Esophagus squamous epithelium (tissue), 5 donors: ENCODE measurements around the gene TRIM29. TPM values are rescaled to one million over a fixed set of nuclear protein-coding genes. Genes with fewer than 3 reads are reported as not detected.
A peak's percentile ranks its signal among the peaks of the same experiment; 100 is the strongest.

ENCODE experiments used
- DNase-seq: peaks from one replicate; lab custom pipeline; 2025; lab: John Stamatoyannopoulos, UW
- H3K27ac ChIP-seq, 4 donors: fragments of 200-600 bp; sonication (generic); one replicate each; pipeline ENCODE4 v1.5.1; 2016 to 2019; ENCODE audit warnings: mild to moderate bottlenecking in 1 of 4
- H3K27me3 ChIP-seq, 4 donors: fragments of 200-600 bp; sonication (generic); 1 replicate in 3 of 4; 2 replicates in 1 of 4; pipeline versions ENCODE4 v1.5.1 to v1.6.0; 2017 to 2021; ENCODE audit warnings: antibody characterized with exemption in 1 of 4
- H3K36me3 ChIP-seq, 3 donors: fragments of 200-600 bp; sonication (generic); one replicate each; pipeline ENCODE4 v1.5.1; 2016 to 2019
- H3K4me1 ChIP-seq, 3 donors: fragments of 200-600 bp; sonication (generic); one replicate each; pipeline ENCODE4 v1.5.1; 2017 to 2019
- H3K4me3 ChIP-seq, 4 donors: fragments of 200-600 bp; sonication (generic); 1 replicate in 3 of 4; 2 replicates in 1 of 4; pipeline ENCODE4 v1.5.1; 2016 to 2019; ENCODE audit warnings: mild to moderate bottlenecking in 2 of 4, moderate library complexity in 1 of 4
- H3K9me3 ChIP-seq, 3 donors: fragments of 200-600 bp; sonication (generic); one replicate each; pipeline ENCODE4 v1.5.1; 2016 to 2019
- POLR2A ChIP-seq, 4 donors: fragments of 450-650 bp; IDR thresholded peaks; one replicate each; pipeline ENCODE4 v1.6.1; 2017; ENCODE audit warnings: antibody characterized with exemption in 4 of 4, mild to moderate bottlenecking in 4 of 4, moderate library complexity in 3 of 4
- WGBS, 2 donors: methylation state at CpG; one replicate each; pipeline ENCODE4 v1.1.5; 2018; 5-methylcytosine and 5-hydroxymethylcytosine counted together
- intact Hi-C: fragments of 100-400 bp; cut with DNase I; formaldehyde crosslinking; loops from one replicate; pipeline ENCODE4 v1.15.0; 2022
- total RNA-seq, 4 donors: library from RNA; depleted of rRNA; stranded (reverse); fragments of >200 nt; gene quantifications; one replicate each; pipeline ENCODE4 v1.1.0, GENCODE V29; 2016
- TF ChIP-seq, protein P1 (sequence below), 6 experiments: fragments of 450-650 bp in 4 of 6; fragments of 200-600 bp in 2 of 6; sonication (generic) in 2 of 6; IDR thresholded peaks; one replicate each; pipeline ENCODE4 v1.5.1; 2016 to 2019; ENCODE audit warnings: antibody characterized with exemption in 6 of 6, mild to moderate bottlenecking in 4 of 6, moderate library complexity in 4 of 6
- donor health status: DM: yes; HTN: yes; CAD: no.

Gene TRIM29
- total RNA-seq, 4 donors from 2014 or later = 691 to 1,472 (median 816) TPM

DNA sequence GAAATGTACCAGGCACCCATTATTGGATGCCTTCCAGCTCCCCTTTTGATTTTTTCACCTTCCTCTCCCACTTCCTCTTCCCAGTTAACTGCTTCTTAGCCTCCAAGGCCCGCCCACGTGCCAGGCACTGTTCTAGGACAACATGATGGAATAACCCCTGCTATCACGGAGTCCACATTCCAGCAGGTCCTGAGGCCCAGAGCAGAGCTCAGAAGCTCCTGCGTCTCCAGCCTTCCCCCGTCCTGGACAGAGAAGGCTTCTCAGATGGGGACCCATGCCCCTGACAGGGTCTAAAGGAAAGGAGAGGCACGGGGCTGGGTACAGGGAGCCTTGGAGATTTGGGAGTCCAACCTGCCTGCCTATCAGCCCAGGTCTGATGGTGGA is 29.1 kb downstream of the TRIM29 start:
- intact Hi-C loops = loop anchor here (10.0 kb wide), 3 partner anchors 364 to 624 kb away; no protein-coding TSS in a partner anchor
- peaks cover 0 to 28% (median 0%) of the 10 kb centered on the region in 4 donors for H3K27me3 ChIP-seq
- no peak for TF ChIP-seq POLR2A (IDR thresholded peaks at IDR 0.05)
- TF ChIP-seq, protein P1, sequence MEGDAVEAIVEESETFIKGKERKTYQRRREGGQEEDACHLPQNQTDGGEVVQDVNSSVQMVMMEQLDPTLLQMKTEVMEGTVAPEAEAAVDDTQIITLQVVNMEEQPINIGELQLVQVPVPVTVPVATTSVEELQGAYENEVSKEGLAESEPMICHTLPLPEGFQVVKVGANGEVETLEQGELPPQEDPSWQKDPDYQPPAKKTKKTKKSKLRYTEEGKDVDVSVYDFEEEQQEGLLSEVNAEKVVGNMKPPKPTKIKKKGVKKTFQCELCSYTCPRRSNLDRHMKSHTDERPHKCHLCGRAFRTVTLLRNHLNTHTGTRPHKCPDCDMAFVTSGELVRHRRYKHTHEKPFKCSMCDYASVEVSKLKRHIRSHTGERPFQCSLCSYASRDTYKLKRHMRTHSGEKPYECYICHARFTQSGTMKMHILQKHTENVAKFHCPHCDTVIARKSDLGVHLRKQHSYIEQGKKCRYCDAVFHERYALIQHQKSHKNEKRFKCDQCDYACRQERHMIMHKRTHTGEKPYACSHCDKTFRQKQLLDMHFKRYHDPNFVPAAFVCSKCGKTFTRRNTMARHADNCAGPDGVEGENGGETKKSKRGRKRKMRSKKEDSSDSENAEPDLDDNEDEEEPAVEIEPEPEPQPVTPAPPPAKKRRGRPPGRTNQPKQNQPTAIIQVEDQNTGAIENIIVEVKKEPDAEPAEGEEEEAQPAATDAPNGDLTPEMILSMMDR (IDR thresholded peaks at IDR 0.05) = no peak
- WGBS, 2 donors = 22 to 56% methylated on average over 5 to 6 of the region's 6 CpGs
- DNase-seq = no peak
- no peak overlapping the region for H3K4me3 ChIP-seq
- no peaks in the 10 kb centered on the region for H3K9me3 ChIP-seq
- peak overlapping the region; percentile 5 to 48 (median 32) for H3K27ac ChIP-seq
- H3K4me1 ChIP-seq = peaks cover 0 to 14% (median 0%) of the 10 kb centered on the region in 3 donors
- peaks cover 0 to 36% (median 9%) of the 10 kb centered on the region in 3 donors for H3K36me3 ChIP-seq

DNA sequence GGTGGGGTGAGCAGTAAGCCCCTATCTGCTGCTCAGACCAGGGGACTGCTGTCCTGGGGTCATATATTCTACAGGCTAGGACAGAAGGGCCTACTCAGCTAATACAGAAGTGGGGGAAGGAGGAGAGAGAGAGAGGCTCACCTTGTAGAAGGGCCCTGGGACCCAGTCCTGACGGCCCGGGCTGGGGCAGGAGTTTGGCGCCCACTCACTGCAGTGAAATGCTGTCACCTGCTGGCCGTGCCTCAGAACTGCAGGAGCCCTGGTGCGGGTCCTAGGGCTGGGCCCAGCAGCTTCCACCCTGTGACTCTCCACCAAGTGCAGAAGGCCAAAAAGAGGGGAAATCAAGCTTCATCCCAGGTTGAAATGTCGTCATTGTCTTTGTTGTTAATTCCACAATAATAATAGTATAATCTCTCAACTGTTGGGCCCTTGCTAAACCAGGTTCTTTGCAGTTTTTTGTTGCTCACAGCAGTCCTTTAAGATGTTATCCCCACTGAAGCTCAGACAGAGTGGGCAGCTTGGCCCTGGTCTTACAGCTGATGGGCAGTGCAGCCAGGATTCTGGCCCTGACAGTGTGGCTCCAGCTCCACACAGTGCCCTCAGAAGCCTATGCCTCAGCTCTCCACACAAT is 29.6 kb downstream of the TRIM29 start:
- 0 to 4% methylated on average over 4 to 6 of the region's 6 CpGs for WGBS, 2 donors
- Histone ChIP-seq H3K36me3 (peaks cover 0 to 30% (median 9%) of the 10 kb centered on the region in 3 donors), H3K4me3 (no peak overlapping the region), H3K27me3 (peaks cover 0 to 28% (median 0%) of the 10 kb centered on the region in 4 donors), H3K9me3 (no peaks in the 10 kb centered on the region), H3K27ac (peak overlapping the region; percentile 5 to 48 (median 32)), H3K4me1 (peaks cover 0 to 14% (median 0%) of the 10 kb centered on the region in 3 donors)
- no peak for DNase-seq
- intact Hi-C loops = loop anchor here (10.0 kb wide), 3 partner anchors 363 to 623 kb away; no protein-coding TSS in a partner anchor
- TF ChIP-seq, protein P1 (IDR thresholded peaks at IDR 0.05) = peak; percentile 96 to 99 (median 99)
- TF ChIP-seq POLR2A (IDR thresholded peaks at IDR 0.05) = no peak

DNA sequence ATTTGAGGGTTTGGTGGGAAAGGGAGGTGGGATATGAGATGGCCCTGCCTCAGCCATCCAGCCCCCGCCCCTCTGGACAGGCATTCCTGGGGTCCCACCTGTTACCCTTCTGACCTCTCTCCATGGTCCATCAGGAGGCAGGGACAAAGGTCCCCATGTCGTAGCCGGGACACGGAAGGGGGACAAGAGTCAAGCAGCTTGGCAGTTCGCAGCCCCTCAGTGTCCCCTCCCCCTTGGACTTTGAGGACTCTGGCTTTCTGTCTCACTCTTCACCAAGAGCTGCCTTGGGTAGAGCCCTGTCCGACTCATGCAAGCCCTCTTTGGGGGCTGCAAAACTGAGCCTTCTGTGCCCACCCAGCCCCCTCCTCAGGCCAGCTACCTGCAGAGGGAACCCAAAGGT is 30.2 kb downstream of the TRIM29 start:
- peaks cover 0 to 14% (median 0%) of the 10 kb centered on the region in 3 donors for H3K4me1 ChIP-seq
- DNase-seq = no peak
- H3K9me3 ChIP-seq = no peaks in the 10 kb centered on the region
- TF ChIP-seq POLR2A (IDR thresholded peaks at IDR 0.05) = no peak
- TF ChIP-seq, protein P1 (IDR thresholded peaks at IDR 0.05) = no peak
- peaks cover 0 to 25% (median 9%) of the 10 kb centered on the region in 3 donors for H3K36me3 ChIP-seq
- peaks cover 0 to 28% (median 0%) of the 10 kb centered on the region in 4 donors for H3K27me3 ChIP-seq
- intact Hi-C loops = loop anchor here (10.0 kb wide), 3 partner anchors 363 to 623 kb away; no protein-coding TSS in a partner anchor
- no peak overlapping the region for H3K27ac ChIP-seq
- H3K4me3 ChIP-seq = no peak overlapping the region
- WGBS, 2 donors = 77 to 85% methylated on average over 5 of the region's 6 CpGs

DNA sequence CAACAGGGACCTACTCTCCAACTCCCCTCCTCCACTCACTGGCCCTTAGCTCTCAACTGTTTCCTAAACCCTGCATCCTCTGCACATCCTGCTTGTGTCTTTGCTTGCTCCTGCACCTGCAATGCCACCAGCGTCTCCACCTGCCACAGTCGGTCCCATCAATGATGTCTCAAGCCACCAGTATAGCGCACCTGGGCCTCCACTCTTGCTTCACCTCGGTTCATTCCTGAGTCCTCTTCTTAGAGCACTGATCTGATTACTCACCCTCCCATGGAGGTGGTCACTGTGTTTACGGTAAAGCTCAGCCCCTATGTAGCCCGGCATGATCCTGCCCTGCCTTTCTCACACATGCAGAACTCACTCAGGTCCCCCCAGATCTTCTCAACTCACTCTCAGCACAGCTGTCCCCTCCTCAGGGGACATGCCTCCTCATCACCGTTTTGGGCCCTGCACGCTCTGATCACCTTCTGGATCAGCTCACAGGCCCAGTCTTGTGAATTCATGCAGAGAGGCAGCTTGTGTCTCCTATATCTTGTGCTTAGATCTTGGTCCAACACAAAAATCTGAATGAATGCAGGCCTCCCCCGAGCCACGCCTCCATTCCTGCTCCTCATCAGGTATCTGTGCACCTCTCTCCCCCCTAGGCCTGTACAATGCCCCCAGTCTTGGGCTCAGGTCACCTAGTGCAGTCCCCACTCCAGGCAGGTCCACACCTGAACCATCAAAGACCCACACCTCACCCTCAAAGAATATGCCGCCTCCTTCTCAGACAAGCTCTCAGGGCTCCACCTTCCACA is 31.4 kb downstream of the TRIM29 start:
- 58 to 67% methylated on average over 10 to 11 of the region's 11 CpGs for WGBS, 2 donors
- Histone ChIP-seq H3K4me3 (no peak overlapping the region), H3K4me1 (peaks cover 0 to 14% (median 0%) of the 10 kb centered on the region in 3 donors), H3K27ac (no peak overlapping the region), H3K36me3 (peaks cover 0 to 13% (median 6%) of the 10 kb centered on the region in 3 donors), H3K9me3 (no peaks in the 10 kb centered on the region), H3K27me3 (peaks cover 0 to 37% (median 0%) of the 10 kb centered on the region in 4 donors)
- DNase-seq = no peak
- TF ChIP-seq POLR2A (IDR thresholded peaks at IDR 0.05) = no peak
- TF ChIP-seq, protein P1 (IDR thresholded peaks at IDR 0.05) = no peak
- intact Hi-C loops = loop anchor here (10.0 kb wide), 3 partner anchors 362 to 622 kb away; no protein-coding TSS in a partner anchor
